Adrenal gland (tissue), 12 donors: ENCODE data around the gene RUVBL1. TPM values are rescaled to one million over a fixed set of nuclear protein-coding genes. Genes with fewer than 3 reads are reported as not detected.

ENCODE experiments used
- DNase-seq, 7 donors: peaks; one replicate each; pipeline ENCODE4 v3.0.0-alpha.2; 2019 to 2020
- H3K27ac ChIP-seq, 5 donors: fragments of 200-600 bp; sonication (generic) in 4 of 5; 1 replicate in 3 of 5; 2 replicates in 2 of 5; pipeline versions ENCODE4 v1.5.1 to v1.8.0; 2016 to 2020; ENCODE audit warnings: mild to moderate bottlenecking in 1 of 5
- H3K27me3 ChIP-seq: fragments of 200-600 bp; 2 replicates; pipeline ENCODE4 v1.8.0; 2021
- H3K36me3 ChIP-seq, 2 donors: fragments of 200-600 bp; replicated peaks in 1 of 2; 1 replicate in 1 of 2; 2 replicates in 1 of 2; pipeline versions ENCODE4 v1.5.1 to v1.8.0; 2018 to 2022
- H3K4me1 ChIP-seq, 2 donors: fragments of 200-600 bp; replicated peaks in 1 of 2; 1 replicate in 1 of 2; 2 replicates in 1 of 2; pipeline versions ENCODE4 v1.5.1 to v1.8.0; 2018 to 2021
- H3K4me3 ChIP-seq, 4 donors: fragments of 200-600 bp; sonication (generic) in 3 of 4; one replicate each; pipeline ENCODE4 v1.5.1; 2016 to 2018
- H3K9me3 ChIP-seq, 3 donors: fragments of 200-600 bp; sonication (generic) in 1 of 3; replicated peaks in 1 of 3; 1 replicate in 2 of 3; 2 replicates in 1 of 3; pipeline versions ENCODE4 v1.5.1 to v1.8.0; 2016 to 2021
- POLR2A ChIP-seq, 2 donors: fragments of 450-650 bp; IDR thresholded peaks; one replicate each; pipeline ENCODE4 v1.6.1; 2017; ENCODE audit warnings: antibody characterized with exemption in 2 of 2, mild to moderate bottlenecking in 2 of 2, moderate library complexity in 1 of 2
- WGBS, 4 donors: extraction: QIAGEN DNeasy Blood & Tissue Kit in 2 of 4; methylation state at CpG; one replicate each; pipeline versions ENCODE4 v1.1.5 to v1.1.7; 2013 to 2017; 5-methylcytosine and 5-hydroxymethylcytosine counted together
- intact Hi-C, 2 donors: fragments of 100-400 bp; cut with DNase I; formaldehyde crosslinking; loops; one replicate each; pipeline versions ENCODE4 v1.14.1 to v1.15.0; 2022 to 2023
- polyA plus RNA-seq, 3 donors: library from polyadenylated mRNA; stranded (reverse); fragments of 200-250 nt in 2 of 3; fragments of 350-450 nt in 1 of 3; fragmentation: Illumina TruSeq in 1 of 3; extraction: RNeasy Lipid Tissue Mini Kit (QIAGEN cat#74804) in 1 of 3; gene quantifications; one replicate each; pipeline ENCODE4 v1.2.3, GENCODE V29; 2013 to 2014
- total RNA-seq, 9 donors: library from RNA; depleted of rRNA in 4 of 9; stranded (reverse); fragments of >200 nt in 4 of 9; fragments of 120-200 nt in 1 of 9; fragmentation: NEBNext Ultra II Directional in 1 of 9; extraction: Animal tissue kit (Norgen Biotek cat#: 25700) in 1 of 9; gene quantifications; one replicate each; pipeline versions ENCODE4 v1.1.0 to v1.2.4, GENCODE V29; 2013 to 2023
- TF ChIP-seq, protein P1 (sequence below), 6 experiments: fragments of 450-650 bp in 4 of 6; fragments of 200-600 bp in 2 of 6; sonication (generic) in 1 of 6; IDR thresholded peaks; 1 replicate in 5 of 6; 2 replicates in 1 of 6; pipeline versions ENCODE4 v1.5.1 to v1.8.0; 2016 to 2021; ENCODE audit warnings: antibody characterized with exemption in 6 of 6, mild to moderate bottlenecking in 2 of 6, moderate library complexity in 1 of 6
- donor health status: healthy with polysubstance abuse.
- donor health status: Bipolar disorder and iron deficiency.
- donor health status: DM: yes; HTN: yes; CAD: no.
- donor health status: DM: no; HTN: no; CAD: no.
- donor health status: DM: no; HTN: no; CAD: no.
- donor health status: DM: yes; HTN: yes; CAD: no.

RUVBL1 gene
- total and polyA plus RNA-seq, 12 donors = 7.9 to 57.3 (median 25.4) TPM

DNA sequence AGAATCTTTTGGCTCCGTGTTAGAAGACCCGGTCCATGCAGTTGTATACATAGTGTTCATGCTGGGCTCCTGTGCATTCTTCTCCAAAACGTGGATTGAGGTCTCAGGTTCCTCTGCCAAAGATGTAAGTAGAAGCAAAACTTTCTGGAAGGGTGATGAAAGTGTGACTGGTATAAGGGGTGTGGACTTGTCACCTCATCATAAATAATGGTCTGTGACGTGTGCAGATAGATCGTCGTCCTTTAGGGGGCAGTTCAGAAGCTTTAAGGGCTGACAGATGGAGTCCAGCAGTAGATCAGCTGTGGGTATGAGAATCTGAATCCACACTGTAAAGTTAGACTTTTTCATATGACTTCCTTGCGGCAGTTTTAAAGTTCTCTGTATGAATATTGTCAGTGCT is 56.1 kb downstream of the RUVBL1 start:
- intact Hi-C loops = no loop called here
- H3K4me1 ChIP-seq = no peaks in the 10 kb centered on the region
- H3K27ac ChIP-seq = no peak overlapping the region
- peaks cover 0 to 99% of the 10 kb centered on the region in 2 donors for H3K36me3 ChIP-seq
- no peak overlapping the region for H3K4me3 ChIP-seq
- no peak for TF ChIP-seq POLR2A (IDR thresholded peaks at IDR 0.05)
- TF ChIP-seq, protein P1, sequence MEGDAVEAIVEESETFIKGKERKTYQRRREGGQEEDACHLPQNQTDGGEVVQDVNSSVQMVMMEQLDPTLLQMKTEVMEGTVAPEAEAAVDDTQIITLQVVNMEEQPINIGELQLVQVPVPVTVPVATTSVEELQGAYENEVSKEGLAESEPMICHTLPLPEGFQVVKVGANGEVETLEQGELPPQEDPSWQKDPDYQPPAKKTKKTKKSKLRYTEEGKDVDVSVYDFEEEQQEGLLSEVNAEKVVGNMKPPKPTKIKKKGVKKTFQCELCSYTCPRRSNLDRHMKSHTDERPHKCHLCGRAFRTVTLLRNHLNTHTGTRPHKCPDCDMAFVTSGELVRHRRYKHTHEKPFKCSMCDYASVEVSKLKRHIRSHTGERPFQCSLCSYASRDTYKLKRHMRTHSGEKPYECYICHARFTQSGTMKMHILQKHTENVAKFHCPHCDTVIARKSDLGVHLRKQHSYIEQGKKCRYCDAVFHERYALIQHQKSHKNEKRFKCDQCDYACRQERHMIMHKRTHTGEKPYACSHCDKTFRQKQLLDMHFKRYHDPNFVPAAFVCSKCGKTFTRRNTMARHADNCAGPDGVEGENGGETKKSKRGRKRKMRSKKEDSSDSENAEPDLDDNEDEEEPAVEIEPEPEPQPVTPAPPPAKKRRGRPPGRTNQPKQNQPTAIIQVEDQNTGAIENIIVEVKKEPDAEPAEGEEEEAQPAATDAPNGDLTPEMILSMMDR (IDR thresholded peaks at IDR 0.05) = no peak
- no peaks in the 10 kb centered on the region for H3K9me3 ChIP-seq
- H3K27me3 ChIP-seq = no peaks in the 10 kb centered on the region
- WGBS, 4 donors = 60 to 66% (median 61%) methylated on average over 7 of the region's 7 CpGs
- DNase-seq = peak in 1 of 7 donors; percentile 2

DNA sequence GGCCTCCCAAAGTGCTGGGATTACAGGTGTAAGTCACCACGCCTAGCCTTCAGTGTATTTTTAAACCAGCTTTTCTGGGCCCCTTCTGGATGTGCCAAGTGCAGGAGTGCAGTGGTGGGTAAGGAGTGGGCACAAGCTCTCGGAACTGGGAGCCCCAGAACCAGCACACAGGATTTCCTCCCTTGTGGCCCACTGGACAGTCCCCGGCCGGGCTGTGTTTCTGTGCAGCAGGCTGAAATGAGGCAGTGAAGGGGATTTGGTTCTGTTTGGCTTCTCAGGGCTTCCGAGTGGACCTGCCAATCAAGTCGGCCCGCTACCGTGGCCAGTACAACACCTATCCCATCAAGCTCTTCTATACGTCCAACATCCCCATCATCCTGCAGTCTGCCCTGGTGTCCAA is 56.9 kb downstream of the RUVBL1 start:
- H3K36me3 ChIP-seq = peaks cover 0 to 100% of the 10 kb centered on the region in 2 donors
- H3K4me3 ChIP-seq = no peak overlapping the region
- H3K27ac ChIP-seq = no peak overlapping the region
- H3K9me3 ChIP-seq = no peaks in the 10 kb centered on the region
- DNase-seq = peak in 1 of 7 donors; percentile 7
- peaks cover 0 to 3% of the 10 kb centered on the region in 2 donors for H3K4me1 ChIP-seq
- 87 to 94% (median 90%) methylated on average over 8 to 9 of the region's 9 CpGs for WGBS, 4 donors
- no peaks in the 10 kb centered on the region for H3K27me3 ChIP-seq
- intact Hi-C loops = no loop called here
- TF ChIP-seq, protein P1 (IDR thresholded peaks at IDR 0.05) = no peak
- no peak for TF ChIP-seq POLR2A (IDR thresholded peaks at IDR 0.05)

DNA sequence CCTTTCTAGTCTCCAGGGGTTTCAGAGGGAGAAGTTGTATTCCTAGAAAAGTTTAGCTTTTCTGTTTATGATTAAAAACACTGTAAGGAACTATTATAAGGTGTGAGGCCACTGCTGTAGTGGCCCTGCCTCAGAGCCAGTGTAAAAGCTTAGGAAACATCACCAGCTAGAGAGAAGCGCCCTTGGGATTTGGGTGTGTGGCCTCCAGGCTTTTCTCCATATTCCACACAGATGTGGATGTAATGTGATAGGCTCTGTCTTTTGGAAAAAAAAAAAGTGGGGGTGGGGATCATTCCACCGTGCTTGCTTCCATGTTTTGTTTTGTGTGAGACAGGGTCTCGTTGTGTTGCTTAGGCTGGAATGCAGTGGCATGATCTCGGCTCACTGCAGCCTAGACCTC is 57.5 kb downstream of the RUVBL1 start:
- WGBS, 4 donors = 82 to 90% (median 86%) methylated on average over 4 of the region's 4 CpGs
- intact Hi-C loops = no loop called here

DNA sequence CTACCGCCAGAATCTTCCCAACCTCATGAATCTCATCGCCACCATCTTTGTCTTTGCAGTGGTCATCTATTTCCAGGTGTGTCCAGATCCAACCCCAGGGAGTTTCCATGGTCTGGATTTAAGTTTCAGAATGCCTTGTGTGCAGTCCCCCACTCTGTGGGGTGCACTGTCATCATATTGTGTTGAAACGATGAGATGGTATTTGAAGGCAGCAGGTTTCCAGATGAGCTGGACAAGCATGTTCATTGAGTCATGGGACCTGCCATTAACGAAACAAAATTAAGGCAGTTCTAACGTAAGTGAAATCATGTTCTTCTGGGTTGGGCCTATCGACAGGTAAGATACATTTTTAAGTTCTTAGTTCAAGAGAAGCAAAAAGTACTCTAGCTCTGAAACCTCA is 58.6 kb downstream of the RUVBL1 start:
- Histone ChIP-seq H3K9me3 (no peaks in the 10 kb centered on the region), H3K27ac (no peak overlapping the region), H3K4me1 (peaks cover 0 to 10% of the 10 kb centered on the region in 2 donors), H3K36me3 (peaks cover 0 to 100% of the 10 kb centered on the region in 2 donors), H3K4me3 (no peak overlapping the region), H3K27me3 (no peaks in the 10 kb centered on the region)
- DNase-seq = peak in 1 of 7 donors; percentile 6
- TF ChIP-seq, protein P1 (IDR thresholded peaks at IDR 0.05) = no peak
- TF ChIP-seq POLR2A (IDR thresholded peaks at IDR 0.05) = no peak
- 89 to 92% (median 90%) methylated on average over 6 of the region's 6 CpGs for WGBS, 4 donors
- intact Hi-C loops = no loop called here

More for the DNA sequence above, 57.5 kb downstream of the RUVBL1 start:
- TF ChIP-seq, protein P1 (IDR thresholded peaks at IDR 0.05) = no peak
- no peak for TF ChIP-seq POLR2A (IDR thresholded peaks at IDR 0.05)
- no peak overlapping the region for H3K4me3 ChIP-seq
- H3K4me1 ChIP-seq = peaks cover 0 to 9% of the 10 kb centered on the region in 2 donors
- H3K9me3 ChIP-seq = no peaks in the 10 kb centered on the region
- no peak for DNase-seq
- H3K27me3 ChIP-seq = no peaks in the 10 kb centered on the region
- H3K36me3 ChIP-seq = peaks cover 0 to 100% of the 10 kb centered on the region in 2 donors
- H3K27ac ChIP-seq = no peak overlapping the region
